A549 (cell line): Measurements from ENCODE around the gene PDP2.

Experiments used
- CTCF ChIP-seq: fragments of >200 bp; sonication (Bioruptor Twin); formaldehyde crosslinking; IDR thresholded peaks from 3 replicates; pipeline ENCODE4 v1.5.1; 2016
- EP300 ChIP-seq, 2 experiments: fragments of >200 bp; sonication (Bioruptor Twin); formaldehyde crosslinking; IDR thresholded peaks; 2 replicates in 1 of 2; 3 replicates in 1 of 2; pipeline ENCODE4 v1.6.1; 2016 to 2017
- NR3C1 ChIP-seq: fragments of >200 bp; sonication (Bioruptor Twin); formaldehyde crosslinking; IDR thresholded peaks from 3 replicates; pipeline ENCODE4 v1.6.1; 2017
- POLR2A ChIP-seq: IDR thresholded peaks from 2 replicates; pipeline ENCODE4 v1.6.1; 2012; ENCODE audit warnings: mild to moderate bottlenecking, low read length
- SREBF2 ChIP-seq: fragments of 450-650 bp; IDR thresholded peaks from 2 replicates; pipeline ENCODE4 v1.6.1; 2014; ENCODE audit warnings: mild to moderate bottlenecking, moderate library complexity
- TP53 ChIP-seq: fragments of 250-450 bp; sonication (Bioruptor Pico); IDR thresholded peaks from 2 replicates; pipeline ENCODE4 v1.5.0; 2021; ENCODE audit warnings: mild to moderate bottlenecking, moderate library complexity
- TF ChIP-seq, protein P1 (sequence below): IDR thresholded peaks from 2 replicates; pipeline ENCODE4 v1.6.1; 2012
- TF ChIP-seq, protein P2 (sequence below): fragments of 200-600 bp; sonication (generic); IDR thresholded peaks from 2 replicates; pipeline ENCODE4 v1.6.1; 2016; ENCODE audit warnings: antibody characterized with exemption, mild to moderate bottlenecking, moderate library complexity
- TF ChIP-seq, protein P3 (sequence below): fragments of >200 bp; sonication (Bioruptor Twin); formaldehyde crosslinking; IDR thresholded peaks from 3 replicates; pipeline ENCODE4 v1.6.1; 2016

- TF ChIP-seq EP300 (IDR thresholded peaks at IDR 0.05) (no peak), NR3C1 (no peak), SREBF2 (no peak), POLR2A (no peak), CTCF (no peak), TP53 (CRISPR knock-in tag) (no peak)
- TF ChIP-seq, protein P1, sequence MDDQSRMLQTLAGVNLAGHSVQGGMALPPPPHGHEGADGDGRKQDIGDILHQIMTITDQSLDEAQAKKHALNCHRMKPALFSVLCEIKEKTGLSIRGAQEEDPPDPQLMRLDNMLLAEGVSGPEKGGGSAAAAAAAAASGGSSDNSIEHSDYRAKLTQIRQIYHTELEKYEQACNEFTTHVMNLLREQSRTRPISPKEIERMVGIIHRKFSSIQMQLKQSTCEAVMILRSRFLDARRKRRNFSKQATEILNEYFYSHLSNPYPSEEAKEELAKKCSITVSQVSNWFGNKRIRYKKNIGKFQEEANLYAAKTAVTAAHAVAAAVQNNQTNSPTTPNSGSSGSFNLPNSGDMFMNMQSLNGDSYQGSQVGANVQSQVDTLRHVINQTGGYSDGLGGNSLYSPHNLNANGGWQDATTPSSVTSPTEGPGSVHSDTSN, result no peak
- TF ChIP-seq, protein P2, sequence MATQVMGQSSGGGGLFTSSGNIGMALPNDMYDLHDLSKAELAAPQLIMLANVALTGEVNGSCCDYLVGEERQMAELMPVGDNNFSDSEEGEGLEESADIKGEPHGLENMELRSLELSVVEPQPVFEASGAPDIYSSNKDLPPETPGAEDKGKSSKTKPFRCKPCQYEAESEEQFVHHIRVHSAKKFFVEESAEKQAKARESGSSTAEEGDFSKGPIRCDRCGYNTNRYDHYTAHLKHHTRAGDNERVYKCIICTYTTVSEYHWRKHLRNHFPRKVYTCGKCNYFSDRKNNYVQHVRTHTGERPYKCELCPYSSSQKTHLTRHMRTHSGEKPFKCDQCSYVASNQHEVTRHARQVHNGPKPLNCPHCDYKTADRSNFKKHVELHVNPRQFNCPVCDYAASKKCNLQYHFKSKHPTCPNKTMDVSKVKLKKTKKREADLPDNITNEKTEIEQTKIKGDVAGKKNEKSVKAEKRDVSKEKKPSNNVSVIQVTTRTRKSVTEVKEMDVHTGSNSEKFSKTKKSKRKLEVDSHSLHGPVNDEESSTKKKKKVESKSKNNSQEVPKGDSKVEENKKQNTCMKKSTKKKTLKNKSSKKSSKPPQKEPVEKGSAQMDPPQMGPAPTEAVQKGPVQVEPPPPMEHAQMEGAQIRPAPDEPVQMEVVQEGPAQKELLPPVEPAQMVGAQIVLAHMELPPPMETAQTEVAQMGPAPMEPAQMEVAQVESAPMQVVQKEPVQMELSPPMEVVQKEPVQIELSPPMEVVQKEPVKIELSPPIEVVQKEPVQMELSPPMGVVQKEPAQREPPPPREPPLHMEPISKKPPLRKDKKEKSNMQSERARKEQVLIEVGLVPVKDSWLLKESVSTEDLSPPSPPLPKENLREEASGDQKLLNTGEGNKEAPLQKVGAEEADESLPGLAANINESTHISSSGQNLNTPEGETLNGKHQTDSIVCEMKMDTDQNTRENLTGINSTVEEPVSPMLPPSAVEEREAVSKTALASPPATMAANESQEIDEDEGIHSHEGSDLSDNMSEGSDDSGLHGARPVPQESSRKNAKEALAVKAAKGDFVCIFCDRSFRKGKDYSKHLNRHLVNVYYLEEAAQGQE, result no peak
- TF ChIP-seq, protein P3, sequence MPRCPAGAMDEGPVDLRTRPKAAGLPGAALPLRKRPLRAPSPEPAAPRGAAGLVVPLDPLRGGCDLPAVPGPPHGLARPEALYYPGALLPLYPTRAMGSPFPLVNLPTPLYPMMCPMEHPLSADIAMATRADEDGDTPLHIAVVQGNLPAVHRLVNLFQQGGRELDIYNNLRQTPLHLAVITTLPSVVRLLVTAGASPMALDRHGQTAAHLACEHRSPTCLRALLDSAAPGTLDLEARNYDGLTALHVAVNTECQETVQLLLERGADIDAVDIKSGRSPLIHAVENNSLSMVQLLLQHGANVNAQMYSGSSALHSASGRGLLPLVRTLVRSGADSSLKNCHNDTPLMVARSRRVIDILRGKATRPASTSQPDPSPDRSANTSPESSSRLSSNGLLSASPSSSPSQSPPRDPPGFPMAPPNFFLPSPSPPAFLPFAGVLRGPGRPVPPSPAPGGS, result no peak
These were observed 33.5 kb upstream of the PDP2 start for GRCh38 chr16:66846831-66847230.
